Effector memory CD4-positive, alpha-beta T cell (primary cell): ENCODE results near the gene FBXL22.

ENCODE experiments used
- DNase-seq, 3 donors: peaks; one replicate each; pipeline ENCODE4 v3.0.0-alpha.2; 2020
- H3K27ac ChIP-seq: 2 replicates; pipeline ENCODE4 v1.7.0; 2013; ENCODE audit warnings: mild to moderate bottlenecking, low read length, moderate library complexity; ENCODE audit not compliant: insufficient read depth, poor library complexity, severe bottlenecking
- H3K27me3 ChIP-seq: replicated peaks from 2 replicates; pipeline ENCODE4 v1.7.0; 2013; ENCODE audit warnings: mild to moderate bottlenecking, low read length; ENCODE audit not compliant: insufficient read depth, control insufficient read depth, poor library complexity, severe bottlenecking
- H3K36me3 ChIP-seq: 2 replicates; pipeline ENCODE4 v1.7.0; 2013; ENCODE audit warnings: mild to moderate bottlenecking, low read length, moderate library complexity; ENCODE audit not compliant: control insufficient read depth, insufficient read depth
- H3K4me1 ChIP-seq: 2 replicates; pipeline ENCODE4 v1.7.0; 2013; ENCODE audit warnings: low read length, mild to moderate bottlenecking; ENCODE audit not compliant: control insufficient read depth, insufficient read depth, poor library complexity, severe bottlenecking
- H3K4me3 ChIP-seq: 2 replicates; pipeline ENCODE4 v1.7.0; 2013; ENCODE audit warnings: low read length, low read depth, mild to moderate bottlenecking; ENCODE audit not compliant: insufficient read depth, poor library complexity, severe bottlenecking
- H3K9me3 ChIP-seq: 2 replicates; pipeline ENCODE4 v1.7.0; 2013; ENCODE audit warnings: mild to moderate bottlenecking, low read length, moderate library complexity; ENCODE audit not compliant: control insufficient read depth

Gene FBXL22

DNA sequence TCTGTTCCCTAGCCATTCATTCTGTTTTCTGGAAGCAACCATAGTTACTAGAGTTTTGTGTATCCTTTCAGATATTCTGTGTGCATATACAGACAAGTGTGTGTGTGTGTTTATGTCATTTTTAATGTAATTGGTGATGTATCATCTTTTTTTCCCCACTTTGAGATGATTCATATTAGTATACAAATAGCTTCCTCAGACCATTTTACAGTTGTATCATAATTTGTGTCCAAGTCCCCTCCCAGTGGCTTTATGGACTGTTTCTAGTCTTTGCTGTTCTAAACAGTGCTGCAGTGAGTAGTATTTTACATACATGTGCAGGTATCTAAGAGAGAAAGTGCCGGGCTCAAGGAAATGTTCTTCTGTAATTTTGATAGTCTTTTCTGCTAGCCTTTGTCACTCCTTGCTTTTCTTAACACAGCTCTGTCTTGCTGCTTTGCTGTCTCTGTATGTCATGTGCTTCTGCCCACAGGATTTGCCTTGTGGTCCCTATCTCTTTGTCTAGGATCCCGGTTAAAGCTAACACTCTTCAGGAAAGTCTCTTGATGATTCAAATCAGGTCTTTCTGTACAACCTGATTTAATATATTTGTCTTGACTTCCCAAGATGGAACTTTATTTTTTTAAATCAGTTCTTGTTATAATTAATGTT, 31.5 kb upstream of the FBXL22 start:
- no peaks in the 10 kb centered on the region for H3K9me3 ChIP-seq
- no peaks in the 10 kb centered on the region for H3K27me3 ChIP-seq
- H3K4me1 ChIP-seq: no peaks in the 10 kb centered on the region
- H3K27ac ChIP-seq: no peak overlapping the region
- H3K4me3 ChIP-seq: no peak overlapping the region
- DNase-seq: no peak
- peaks cover 52% of the 10 kb centered on the region for H3K36me3 ChIP-seq

- Histone ChIP-seq H3K27ac (no peak overlapping the region), H3K4me3 (no peak overlapping the region), H3K36me3 (peaks cover 67% of the 10 kb centered on the region), H3K27me3 (no peaks in the 10 kb centered on the region), H3K9me3 (no peaks in the 10 kb centered on the region), H3K4me1 (no peaks in the 10 kb centered on the region)
- DNase-seq: no peak
Observed at GRCh38 chr15:63572749-63573464, 24.3 kb upstream of the FBXL22 start.

- no peaks in the 10 kb centered on the region for H3K9me3 ChIP-seq
- no peak for DNase-seq
- H3K27me3 ChIP-seq: no peaks in the 10 kb centered on the region
Observed at GRCh38 chr15:63573533-63573932, 23.7 kb upstream of the FBXL22 start.

GRCh38 chr15:63575312-63575711, 21.9 kb upstream of the FBXL22 start:
- Histone ChIP-seq H3K4me1 (no peaks in the 10 kb centered on the region), H3K27me3 (no peaks in the 10 kb centered on the region), H3K36me3 (peaks cover 63% of the 10 kb centered on the region), H3K4me3 (no peak overlapping the region), H3K27ac (no peak overlapping the region), H3K9me3 (no peaks in the 10 kb centered on the region)
- DNase-seq: no peak

More at GRCh38 chr15:63573533-63573932, 23.7 kb upstream of the FBXL22 start:
- no peak overlapping the region for H3K4me3 ChIP-seq
- no peak overlapping the region for H3K27ac ChIP-seq
- H3K4me1 ChIP-seq: no peaks in the 10 kb centered on the region
- peaks cover 67% of the 10 kb centered on the region for H3K36me3 ChIP-seq

GRCh38 chr15:63576441-63576840, 20.7 kb upstream of the FBXL22 start:
- Histone ChIP-seq H3K9me3 (no peaks in the 10 kb centered on the region), H3K27ac (no peak overlapping the region), H3K36me3 (peaks cover 55% of the 10 kb centered on the region), H3K4me3 (no peak overlapping the region), H3K27me3 (no peaks in the 10 kb centered on the region), H3K4me1 (no peaks in the 10 kb centered on the region)
- no peak for DNase-seq

DNA sequence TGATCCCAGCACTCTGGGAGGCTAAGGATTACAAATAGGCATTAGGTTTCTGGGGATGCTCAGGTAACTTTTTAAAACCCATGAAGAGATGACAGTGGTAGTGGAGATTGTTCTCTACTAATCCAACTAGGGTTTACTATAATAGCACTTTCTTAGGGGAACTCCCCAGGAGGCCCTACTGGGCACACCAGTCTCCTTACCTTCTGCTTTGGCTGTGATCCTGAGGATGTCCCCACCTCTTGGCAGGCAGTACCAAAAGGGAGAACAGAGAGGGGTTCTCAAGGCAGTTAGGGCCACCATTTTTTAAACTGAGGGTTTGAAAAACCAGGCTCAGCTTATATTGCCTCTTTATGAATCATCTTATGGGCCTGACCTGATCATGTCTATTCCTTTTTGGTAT, 15.0 kb upstream of the FBXL22 start:
- no peak for DNase-seq
- H3K4me3 ChIP-seq: no peak overlapping the region
- no peaks in the 10 kb centered on the region for H3K9me3 ChIP-seq
- H3K36me3 ChIP-seq: peaks cover 45% of the 10 kb centered on the region
- H3K27ac ChIP-seq: no peak overlapping the region
- H3K27me3 ChIP-seq: no peaks in the 10 kb centered on the region
- H3K4me1 ChIP-seq: no peaks in the 10 kb centered on the region

- no peak for DNase-seq
- Histone ChIP-seq H3K27me3 (no peaks in the 10 kb centered on the region), H3K36me3 (peaks cover 52% of the 10 kb centered on the region), H3K27ac (no peak overlapping the region), H3K4me1 (no peaks in the 10 kb centered on the region), H3K4me3 (no peak overlapping the region), H3K9me3 (no peaks in the 10 kb centered on the region)
Observed at GRCh38 chr15:63582718-63583426, 14.3 kb upstream of the FBXL22 start.

- Histone ChIP-seq H3K27me3 (no peaks in the 10 kb centered on the region), H3K4me1 (no peaks in the 10 kb centered on the region), H3K4me3 (no peak overlapping the region), H3K9me3 (no peaks in the 10 kb centered on the region), H3K36me3 (peaks cover 84% of the 10 kb centered on the region), H3K27ac (no peak overlapping the region)
- DNase-seq: no peak
Observed at GRCh38 chr15:63586790-63587189, 10.4 kb upstream of the FBXL22 start.

DNA sequence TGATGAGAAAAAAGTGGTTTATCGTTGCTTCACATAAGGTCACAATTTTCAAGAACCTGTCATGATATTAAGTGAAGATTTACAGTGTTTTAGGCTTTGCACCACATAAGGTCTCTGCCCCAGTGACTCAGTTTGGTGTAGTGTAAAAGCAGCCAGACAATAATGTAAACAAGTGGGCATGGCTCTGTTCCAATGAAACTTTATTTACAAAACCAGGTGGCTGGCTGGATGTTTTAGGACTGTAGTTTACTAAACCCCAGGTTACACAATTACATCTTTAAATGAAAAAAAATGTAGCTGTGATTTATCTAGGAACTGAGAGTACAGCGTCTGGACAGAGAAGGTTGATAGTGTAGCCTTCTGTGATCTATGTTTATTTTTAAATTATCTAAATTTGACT, 9.7 kb upstream of the FBXL22 start:
- no peak overlapping the region for H3K4me3 ChIP-seq
- H3K27me3 ChIP-seq: no peaks in the 10 kb centered on the region
- no peak overlapping the region for H3K27ac ChIP-seq
- DNase-seq: no peak
- H3K36me3 ChIP-seq: peaks cover 80% of the 10 kb centered on the region
- H3K9me3 ChIP-seq: no peaks in the 10 kb centered on the region
- H3K4me1 ChIP-seq: no peaks in the 10 kb centered on the region

GRCh38 chr15:63588826-63589225, 8.4 kb upstream of the FBXL22 start:
- H3K4me1 ChIP-seq: no peaks in the 10 kb centered on the region
- no peak overlapping the region for H3K4me3 ChIP-seq
- H3K9me3 ChIP-seq: no peaks in the 10 kb centered on the region
- H3K27ac ChIP-seq: no peak overlapping the region
- no peak for DNase-seq
- H3K36me3 ChIP-seq: peaks cover 68% of the 10 kb centered on the region
- no peaks in the 10 kb centered on the region for H3K27me3 ChIP-seq
